SKM-1 (cell line): ENCODE results near the gene ZNF592.

Experiments used
- DNase-seq: peaks from one replicate; lab custom pipeline; 2025; ENCODE audit not compliant: unreplicated experiment; lab: John Stamatoyannopoulos, UW

Gene ZNF592

DNA sequence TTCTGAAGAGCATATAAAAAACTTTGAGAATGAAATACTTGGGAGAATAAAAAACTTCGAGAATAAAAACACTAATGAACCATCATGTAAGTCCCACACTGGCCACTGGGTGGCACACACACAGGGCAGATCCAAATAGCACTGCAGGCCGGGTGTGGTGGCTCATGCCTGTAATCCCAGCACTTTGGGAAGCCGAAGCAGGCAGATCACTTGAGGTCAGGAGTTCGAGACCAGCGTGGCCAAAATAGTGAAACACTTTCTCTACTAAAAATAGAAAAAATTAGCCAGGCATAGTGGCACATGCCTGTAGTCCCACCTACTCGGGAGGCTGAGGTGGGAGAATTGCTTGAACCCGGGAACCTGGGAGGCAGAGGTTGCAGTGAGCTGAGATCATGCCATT is 97.2 kb downstream of the ZNF592 start:
- DNase-seq = peak; percentile 34

DNA sequence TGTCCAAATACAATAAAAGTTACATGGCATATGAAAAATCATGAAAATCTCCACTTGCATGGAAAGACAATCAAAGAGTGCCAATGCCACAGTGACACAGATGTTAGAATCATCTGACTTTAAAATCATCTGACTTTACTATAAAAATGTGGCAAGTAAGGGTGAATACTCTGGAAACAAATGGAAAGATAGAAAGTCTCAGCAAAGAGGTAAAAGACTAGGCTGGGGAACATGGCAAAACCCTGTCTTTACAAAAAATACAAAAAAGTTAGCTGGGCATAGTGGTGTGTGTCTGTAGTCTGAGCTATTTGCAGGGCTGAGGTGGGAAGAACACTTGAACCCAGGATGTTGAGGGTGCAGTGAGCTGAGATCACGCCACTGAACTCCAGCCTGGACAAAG is 97.9 kb downstream of the ZNF592 start:
- no peak for DNase-seq

DNA sequence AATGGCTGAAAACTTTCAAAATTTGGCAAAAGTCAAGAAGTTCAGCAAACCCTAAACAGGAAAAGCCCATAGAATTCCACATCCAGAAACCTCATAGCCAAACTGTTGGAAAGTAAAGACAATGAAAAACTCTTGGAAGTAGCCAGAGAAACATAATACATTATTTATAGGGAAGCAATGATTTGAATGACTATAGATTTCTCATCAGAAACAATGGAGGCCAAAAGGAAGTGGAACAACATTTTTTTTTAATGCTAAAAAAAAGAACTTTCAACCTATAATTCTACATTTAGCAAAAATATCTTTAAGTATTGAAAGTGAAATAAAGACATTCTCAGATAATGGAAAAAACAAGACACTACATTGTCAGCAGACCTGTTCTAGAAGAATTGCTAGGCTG is 99.0 kb downstream of the ZNF592 start:
- DNase-seq = no peak

DNA sequence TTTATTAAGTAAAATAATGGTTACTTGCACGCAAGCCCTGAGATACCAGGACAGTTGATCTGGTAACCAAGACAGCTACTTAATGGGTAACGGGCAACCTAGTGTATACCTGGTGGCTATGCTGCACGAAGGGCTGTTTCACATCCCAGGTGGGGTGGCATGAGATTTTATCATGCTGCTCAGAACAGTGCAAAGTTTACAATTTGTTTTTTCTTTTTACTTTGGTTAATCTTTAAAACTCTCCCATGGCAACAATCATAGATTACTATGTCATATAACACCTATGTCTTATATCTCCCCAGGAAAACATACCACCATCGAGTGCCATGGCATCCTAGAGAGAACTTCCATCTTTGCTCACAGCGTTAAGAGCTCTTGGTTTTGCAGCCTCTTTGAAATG is 103.8 kb downstream of the ZNF592 start:
- DNase-seq = no peak

DNA sequence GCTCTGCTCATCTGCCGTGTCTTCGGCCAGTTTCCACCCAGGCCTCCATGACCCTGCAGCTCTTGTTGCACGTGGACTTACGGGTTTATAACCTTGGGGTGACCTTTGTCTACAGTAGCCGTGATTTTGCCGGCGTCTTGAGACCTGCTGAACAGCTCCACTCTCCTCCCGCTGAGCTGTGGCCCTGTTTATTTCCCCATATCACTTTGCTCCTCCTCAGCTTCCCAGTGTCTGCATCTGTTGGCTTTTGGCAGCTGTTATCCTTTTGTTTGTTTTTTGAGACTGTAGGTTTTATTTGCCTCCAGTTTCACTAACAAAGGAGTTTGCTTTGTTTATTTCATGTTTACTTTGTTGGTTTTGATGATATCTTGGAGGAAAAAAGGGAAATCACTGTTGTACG is 106.7 kb downstream of the ZNF592 start:
- no peak for DNase-seq

DNA sequence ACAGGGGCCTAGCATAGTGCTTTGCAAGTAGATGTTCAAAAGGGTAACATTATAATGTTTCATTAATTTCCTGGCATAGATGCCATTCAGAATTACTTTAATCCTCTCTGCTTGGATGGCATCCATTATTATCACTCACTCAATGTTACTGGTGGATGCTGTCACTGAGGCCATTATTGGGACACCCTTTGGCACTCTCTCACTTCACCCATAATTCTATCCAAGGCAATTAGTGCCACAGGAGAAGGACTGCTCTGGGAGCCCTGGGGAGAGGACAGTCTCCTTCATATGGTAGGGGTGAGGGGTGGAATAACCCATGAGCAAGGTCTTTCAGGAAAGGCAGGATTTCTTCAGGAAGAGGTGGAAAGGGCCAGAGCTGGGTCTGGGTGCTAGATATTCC is 107.4 kb downstream of the ZNF592 start:
- DNase-seq = no peak
